HG03439 (cell line): ENCODE results near the gene VAPA.

Source experiments
- ATAC-seq: cut with Tn5 transposase; IDR thresholded peaks from one replicate; pipeline ENCODE4 v1.9.1; 2021; ENCODE audit warnings: mild to moderate bottlenecking, moderate library complexity; ENCODE audit not compliant: unreplicated experiment

Gene VAPA, protein sequence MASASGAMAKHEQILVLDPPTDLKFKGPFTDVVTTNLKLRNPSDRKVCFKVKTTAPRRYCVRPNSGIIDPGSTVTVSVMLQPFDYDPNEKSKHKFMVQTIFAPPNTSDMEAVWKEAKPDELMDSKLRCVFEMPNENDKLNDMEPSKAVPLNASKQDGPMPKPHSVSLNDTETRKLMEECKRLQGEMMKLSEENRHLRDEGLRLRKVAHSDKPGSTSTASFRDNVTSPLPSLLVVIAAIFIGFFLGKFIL

DNA sequence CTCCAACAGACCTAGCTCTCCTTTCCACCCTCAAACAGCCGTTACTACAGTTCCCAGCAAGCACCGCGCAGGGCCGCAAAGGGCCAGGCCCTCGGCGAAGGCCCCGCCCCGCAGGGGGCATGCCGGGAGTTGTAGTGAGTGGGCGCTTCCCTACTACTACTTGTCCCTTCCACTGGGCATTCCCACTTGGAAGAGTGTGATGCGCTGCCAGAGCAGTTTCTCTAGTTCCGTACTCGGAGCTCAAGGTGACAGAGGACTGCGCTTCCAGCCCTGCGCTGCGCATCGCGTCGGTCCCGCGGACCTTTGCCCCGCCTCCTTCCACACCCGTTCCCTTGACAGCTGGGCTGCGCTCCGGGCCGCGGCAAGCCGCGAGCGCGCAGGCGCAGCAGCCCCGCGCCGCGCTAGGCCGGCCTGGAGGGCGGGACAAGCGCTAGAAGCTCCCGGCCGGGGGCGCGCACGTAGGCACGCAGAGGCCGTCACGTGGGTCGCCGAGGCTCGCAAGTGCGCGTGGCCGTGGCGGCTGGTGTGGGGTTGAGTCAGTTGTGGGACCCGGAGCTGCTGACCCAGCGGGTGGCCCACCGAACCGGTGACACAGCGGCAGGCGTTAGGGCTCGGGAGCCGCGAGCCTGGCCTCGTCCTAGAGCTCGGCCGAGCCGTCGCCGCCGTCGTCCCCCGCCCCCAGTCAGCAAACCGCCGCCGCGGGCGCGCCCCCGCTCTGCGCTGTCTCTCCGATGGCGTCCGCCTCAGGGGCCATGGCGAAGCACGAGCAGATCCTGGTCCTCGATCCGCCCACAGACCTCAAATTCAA, at the start of gene VAPA:
VAPA (plus strand) TSS at position 491 of the 808 bp plus-strand sequence; CDS start at position 732, 241 bp downstream.
- peak; percentile 82 for ATAC-seq

DNA sequence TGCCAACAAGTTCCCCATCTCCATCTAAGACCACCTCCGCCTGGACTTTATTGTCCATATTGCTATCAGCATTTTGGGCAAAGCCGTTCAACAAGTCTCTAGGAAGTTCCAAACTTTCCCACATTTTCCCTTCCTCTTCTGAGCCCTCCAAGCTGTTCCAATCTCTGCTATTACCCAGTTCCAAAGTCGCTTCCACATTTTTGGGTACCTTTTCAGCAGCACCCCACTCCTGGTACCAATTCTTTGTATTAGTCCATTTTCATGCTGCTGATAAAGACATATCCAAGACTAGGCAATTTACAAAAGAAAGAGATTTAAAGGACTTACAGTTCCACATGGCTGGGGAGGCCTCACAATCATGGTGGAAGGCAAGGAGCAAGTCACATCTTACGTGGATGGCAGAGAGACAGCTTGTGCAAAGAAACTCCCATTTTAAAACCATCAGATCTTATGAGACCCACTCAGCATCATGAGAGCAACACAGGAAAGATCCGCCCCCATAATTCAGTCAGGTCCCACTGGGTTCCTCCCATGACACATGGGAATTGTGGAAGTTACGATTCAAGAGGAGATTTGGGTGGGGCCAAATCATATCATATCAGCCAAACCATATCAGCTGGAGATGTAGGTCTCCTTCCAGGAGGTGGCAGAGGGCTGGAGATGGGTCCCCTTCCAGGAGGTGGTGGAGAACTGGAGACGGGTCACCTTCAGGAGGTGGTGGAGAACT, 47.9 kb upstream of the VAPA start:
- ATAC-seq, result no peak

DNA sequence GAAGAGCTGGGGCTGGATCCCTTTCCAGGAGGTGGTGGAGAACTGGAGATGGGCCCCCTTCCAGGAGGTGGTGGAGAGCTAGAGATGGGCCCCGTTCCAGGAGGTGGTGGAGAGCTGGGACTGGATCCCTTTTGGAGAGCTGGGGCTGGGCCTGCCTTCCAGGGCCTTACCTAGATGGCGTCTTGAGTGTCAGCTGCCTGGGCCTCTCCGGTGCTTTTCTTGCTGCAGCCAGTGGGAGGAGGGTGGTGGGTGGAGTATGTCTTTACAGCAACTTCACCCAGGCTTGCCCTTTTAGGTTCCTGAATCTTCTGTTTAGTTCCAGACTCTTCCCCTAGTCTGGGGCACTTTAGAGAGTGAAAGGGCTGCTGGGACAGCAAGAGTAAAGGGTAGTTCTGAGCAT, 47.2 kb upstream of the VAPA start:
- ATAC-seq, result no peak

DNA sequence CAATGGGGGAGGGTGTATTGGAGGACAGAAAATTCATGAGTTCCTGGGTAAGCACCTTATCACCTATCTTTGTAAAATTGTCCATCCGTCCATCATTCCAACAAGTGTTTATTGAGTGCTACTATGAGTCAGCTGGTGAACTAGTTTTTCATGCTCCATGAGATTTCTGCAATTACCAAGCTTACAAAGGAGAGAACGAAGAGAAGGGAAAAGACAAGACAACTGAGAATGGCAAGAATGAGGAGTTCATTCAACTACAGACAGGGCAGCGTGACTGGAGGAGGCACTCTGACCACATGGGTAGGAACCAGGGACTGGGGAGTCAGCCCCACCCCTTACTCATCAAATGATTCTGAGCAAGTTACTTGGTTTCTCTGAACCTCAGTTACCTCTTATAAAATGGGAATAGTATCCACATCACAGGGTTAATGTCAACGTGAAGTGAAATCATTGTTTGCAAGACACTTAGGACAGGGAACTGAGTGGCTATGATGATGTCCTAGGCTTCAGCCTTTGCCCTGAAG, 46.7 kb upstream of the VAPA start:
- no peak for ATAC-seq

DNA sequence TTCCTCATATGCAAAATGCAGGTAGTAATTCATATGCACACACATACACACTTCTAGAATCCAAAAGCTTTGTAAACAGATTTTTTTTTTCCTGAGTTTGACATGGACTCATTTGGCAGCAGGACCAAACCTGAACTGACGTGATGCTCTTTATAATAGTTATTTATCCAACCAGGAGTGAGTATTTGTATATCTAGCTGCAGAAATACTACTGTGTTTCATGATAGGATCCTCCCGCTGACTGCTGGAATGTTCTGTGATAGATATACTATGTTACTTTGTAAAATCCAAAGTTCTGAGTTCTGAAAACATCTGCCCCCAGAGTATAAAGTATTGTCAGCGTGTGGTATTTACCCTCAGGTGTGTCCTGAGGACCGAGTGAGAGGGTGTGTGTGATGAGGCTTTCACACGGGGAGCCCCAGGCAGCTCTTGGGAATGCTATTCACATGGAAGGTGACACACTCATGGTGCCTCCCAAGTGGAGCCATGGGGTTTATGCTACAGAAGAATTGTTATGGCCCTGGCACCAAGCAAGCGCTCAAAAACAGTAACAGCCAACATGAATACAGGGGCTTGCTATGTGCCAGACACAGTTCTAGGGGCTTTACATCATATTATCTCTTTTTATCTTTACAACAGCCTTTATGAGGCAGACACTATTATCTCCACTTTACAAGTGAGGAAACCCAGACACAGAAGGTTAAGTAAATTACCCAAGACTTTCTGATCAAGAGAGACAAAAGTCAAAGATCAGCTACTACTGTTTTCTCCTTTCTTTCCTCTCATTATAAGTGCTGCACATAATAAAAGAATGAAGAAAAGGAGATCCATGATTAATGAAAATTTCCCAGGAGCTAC, 44.7 kb upstream of the VAPA start:
- no peak for ATAC-seq

DNA sequence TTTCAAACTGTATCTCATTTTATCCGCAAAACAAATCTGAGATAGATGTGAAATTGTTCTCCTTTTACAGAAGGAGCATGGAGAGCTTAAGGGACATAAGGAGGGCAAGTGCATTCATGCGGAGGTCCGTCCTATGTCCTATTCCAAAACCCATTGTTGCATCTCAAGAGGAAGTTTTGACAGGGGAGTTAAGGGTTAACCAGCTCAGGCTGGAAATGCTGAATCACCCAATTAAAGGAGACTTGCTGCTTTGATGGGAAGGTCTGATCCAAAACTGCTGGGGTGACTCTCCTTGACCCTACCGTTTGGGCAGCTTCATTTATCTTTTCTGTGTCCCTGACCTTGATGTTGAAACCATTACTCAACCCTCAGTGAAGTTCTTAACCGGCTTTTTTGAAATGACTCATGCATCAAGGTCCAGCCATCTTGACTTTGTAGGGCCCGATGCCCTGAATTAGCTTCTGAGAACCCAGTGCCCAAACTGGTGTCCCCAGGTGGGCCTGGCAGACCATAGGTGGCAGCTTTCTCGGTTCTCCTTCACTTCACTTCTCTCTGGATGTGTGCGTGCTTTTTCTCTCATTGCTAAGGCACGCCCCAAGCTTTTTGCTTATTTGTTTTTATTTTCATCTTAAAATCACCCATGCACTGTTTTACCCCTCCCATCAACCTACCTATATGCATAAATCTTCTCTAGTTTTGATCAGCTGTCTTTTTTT, 43.9 kb upstream of the VAPA start:
- peak; percentile 75 for ATAC-seq

DNA sequence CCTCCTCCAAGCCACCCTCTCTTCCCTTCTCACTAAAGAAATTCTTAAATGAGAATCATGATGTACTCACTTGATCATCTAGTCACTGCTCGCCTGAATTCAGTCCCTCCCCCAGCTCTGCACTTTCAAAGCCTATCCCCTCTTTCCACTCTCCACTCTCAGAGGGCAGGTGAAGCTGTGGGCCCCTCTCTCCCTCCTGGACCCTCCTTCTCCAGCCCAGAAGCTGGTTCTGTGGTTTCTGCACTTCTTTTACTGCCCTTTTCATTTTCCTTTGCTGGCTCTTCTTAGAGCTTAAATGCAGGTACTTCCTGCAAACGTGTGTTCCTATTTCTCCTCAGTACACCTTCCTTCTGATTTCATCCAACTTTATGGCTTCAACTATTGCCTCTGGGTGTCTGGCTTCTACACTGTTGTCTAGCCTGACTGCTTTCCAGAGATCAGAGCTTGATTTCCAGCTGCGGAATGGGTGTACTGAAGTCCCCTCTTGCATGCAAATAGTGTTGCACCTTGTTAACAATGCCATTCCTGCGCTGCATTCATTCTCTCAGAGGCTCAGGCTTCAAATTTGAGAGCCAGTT, 43.3 kb upstream of the VAPA start:
- peak; percentile 14 for ATAC-seq

DNA sequence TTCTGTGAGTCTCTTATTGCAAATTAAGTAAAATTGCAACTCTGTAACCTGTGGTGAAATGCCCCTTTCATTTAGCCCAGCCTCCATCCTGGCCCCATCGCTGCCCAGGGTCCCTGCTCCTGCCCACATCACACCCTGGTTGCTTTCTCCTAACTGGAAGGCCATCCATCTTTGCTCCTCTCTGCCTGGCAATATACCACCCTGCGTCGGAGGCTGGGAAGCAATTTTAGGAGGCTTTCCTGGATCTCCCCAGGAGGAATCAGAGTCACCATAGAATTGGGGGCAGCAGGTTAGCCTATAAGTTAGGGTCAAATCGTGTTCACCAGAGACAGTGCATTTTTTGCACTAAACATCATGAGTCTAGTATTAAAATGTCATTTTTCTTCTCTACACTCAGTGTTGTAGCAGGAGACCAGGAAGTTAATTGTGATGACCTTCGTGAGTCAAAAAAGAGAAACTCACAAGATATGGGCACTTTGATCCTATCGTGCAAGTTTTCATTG, 42.5 kb upstream of the VAPA start:
- no peak for ATAC-seq

DNA sequence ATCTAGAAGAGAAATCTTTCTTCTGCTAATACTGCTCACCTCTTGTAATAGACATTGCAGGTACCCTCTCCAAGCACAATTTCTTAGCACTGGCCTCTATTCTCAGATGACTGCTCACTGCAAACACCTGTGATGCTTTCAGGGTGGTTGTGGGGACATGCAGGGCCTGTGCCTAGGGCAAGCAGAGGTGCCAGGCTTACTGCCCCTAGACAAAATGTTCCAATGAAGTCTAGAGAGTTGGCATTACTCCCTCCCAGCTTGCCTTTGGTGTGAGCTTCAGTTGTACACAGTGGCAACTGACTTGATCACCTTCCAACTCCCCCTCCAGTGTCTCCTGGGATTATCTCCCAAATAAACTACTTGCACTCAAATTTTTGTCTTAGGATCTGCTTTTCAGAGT, 41.0 kb upstream of the VAPA start:
- no peak for ATAC-seq

DNA sequence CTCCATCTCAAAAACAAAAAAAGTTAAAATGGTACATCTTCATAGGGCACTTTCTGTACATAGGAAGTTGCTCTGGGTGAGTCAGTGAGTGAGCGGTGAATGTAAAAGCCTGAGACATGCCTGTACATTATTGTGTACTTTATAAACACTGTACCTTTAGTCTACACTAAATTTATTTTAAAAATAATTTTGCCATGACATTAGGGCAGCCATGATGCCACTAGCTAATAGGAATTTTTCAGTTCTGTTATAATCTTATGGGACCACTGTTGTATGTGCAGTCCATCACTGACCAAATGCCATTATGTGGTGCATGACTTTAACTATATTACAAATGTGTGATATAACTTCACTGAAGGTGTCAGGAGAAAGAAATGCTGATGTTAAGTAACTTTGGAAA, 39.1 kb upstream of the VAPA start:
- no peak for ATAC-seq

DNA sequence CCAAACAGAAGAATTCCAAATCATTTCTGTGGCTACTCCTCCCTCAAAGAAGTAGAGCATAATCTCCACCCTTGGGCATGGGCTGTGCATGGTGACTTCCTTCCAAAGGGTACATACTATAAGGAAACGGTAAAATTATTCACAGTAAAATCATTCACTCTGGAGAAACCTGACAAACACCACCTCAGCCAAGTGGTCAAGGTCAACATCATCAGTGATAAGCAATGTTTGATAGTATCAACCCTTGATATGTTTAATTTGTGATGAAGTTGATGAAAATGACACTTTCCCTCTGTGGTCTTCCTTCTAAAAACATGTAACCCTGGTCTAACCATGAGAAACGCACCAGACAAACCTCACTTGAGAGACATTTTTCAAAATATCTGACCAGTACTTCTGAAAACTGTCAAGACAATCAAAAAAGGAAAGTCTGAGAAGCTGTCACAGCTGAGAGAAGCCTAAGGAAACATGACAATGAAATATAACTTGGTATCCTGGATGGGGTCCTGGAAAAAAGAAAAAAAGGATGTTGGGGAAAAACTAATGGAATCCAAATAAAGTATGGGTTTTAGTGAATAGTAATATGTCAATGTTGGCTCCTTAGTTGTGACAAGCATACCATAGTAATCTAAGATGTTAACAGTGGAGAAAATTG, 37.5 kb upstream of the VAPA start:
- ATAC-seq, result no peak

DNA sequence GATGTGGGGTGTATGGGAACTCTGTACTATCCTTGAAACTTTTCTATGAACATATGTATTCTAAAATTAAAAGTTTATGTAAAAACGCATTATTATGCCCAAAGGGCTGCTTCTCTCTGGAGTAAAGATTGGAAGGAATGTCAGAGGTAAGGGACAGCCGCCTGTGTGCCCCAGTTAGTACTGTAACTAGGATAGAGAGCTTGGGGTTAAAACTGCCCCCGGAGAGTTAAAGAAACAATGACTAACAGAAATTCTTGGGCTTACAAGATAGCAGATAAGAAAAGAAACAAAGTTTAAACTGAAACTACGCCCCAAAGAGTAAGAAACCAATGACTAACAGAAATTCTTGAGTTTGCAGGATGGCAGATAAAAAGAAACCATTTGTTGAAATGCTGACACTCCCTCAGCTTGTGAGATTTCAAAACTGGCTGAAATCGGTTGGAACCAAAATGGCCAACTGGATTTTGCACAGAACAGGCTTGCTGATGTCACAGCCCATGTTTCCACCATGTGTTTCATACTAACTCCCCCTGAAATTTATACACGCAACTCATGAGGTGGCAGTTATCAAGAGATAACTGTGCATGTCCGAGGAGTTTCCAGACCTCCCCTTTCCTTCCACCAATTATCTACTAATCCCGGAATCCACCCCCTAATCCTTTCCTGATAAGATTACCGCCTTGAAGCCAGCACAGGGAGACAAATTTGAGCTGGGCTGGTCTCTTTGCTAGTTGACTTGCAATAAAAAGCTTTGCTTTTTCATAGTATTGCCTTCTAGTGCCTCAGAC, 36.8 kb upstream of the VAPA start:
- ATAC-seq, result no peak

DNA sequence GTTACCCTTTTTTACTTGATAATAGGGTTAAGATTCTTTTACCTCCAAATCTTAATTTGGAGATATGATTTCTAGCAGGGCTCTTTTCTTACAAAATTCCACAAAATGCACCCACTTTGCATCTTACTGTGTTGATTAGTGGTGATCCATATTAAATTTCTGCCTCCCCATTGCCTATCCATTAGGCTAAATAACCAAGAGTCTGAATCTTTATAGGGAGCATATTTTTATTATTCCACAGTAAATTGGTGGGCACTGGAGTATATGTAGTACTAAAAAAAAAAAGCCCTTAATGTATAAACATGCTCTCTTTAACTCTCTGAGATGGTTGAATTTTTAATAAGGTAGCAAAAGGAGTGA, 36.2 kb upstream of the VAPA start:
- ATAC-seq, result no peak

DNA sequence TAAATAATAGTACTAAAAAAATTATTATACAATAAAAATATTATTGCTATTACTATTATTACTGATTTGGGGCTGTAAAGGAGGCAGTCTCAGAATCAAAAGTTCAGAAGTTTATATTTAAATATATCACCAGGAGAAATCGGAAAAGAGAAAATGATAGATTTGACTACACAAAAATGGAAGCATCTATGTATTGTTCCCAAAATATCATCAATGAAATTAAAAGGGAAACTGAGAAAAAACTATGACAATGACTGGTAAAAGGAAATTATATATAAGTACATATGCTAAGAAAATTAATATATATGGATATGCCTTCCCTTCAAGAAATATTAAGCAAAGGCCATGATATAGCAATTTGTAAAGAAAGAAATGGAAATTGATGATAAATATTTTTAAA, 35.7 kb upstream of the VAPA start:
- no peak for ATAC-seq

DNA sequence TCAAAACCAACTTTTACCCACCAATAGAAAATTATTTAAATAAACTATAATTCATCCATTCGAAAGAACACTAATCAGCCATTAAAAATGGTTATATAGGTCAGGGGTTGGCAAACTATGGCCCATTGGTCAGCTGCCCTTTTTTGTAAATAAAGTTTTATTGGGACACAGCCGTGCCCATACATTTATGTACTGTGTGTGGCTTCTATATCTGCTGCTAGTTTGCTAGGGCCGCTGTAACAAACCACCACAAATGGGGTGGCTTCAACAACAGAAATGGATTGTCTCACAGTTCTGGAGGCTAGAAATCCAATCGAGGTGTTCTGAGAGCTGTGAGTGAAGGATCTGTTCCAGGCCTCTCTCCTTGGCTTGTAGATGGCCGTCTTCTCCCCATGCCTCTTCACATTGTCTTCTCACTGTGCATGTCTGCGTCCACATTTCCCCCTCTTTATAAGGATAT, 35.0 kb upstream of the VAPA start:
- no peak for ATAC-seq

DNA sequence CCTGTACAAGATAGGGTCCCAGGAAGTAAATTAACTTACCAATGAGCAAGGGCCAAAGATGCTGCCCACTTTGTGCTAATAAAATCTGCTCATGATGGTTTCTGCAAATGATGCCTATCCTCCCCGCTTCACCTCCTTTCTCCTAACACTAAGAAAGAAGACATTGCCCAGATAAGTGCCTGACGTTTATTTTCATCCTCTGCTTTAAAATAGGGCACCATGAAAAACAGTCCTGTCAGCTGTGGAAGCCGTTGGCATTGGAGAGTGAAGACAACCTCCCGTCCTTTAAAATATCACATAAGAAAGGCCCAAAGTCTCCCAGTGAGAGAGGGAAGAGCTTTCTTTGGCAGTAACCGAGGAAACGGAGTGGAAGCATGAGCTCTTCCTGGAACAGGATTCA, 29.7 kb upstream of the VAPA start:
- ATAC-seq, result no peak

DNA sequence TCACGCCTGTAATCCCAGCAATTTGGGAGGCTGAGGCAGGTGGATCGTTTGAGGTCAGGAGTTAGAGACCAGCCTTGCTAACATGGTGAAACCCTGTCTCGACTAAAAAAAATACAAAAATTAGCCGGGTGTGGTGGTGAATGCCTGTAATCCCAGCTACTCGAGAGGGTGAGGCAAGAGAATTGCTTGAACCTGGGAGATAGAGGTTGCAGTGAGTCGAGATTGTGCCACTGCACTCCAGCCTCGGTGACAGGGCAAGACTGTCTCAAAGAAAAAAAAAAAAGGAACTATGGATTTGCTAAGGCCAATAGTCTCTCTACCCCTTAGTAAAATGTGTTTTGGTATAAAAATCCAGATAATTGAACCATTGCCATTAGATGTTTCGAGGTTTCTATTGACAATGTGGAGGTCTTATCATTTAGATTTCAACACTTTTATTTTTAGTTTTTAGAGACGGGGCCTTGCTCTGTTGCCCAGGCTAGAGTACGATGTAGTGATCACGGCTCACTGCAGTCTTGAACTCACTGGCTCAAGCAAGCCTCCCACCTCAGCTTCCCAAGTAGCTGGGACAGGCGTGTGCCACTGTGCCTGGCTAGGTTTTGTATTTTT, 29.2 kb upstream of the VAPA start:
- ATAC-seq, result no peak
